HK-2 (cell line): ENCODE data around the gene PSENEN.

Experiments used
- DNase-seq: peaks from one replicate; pipeline ENCODE4 v3.0.0-alpha.2; 2018; ENCODE audit not compliant: unreplicated experiment

Gene PSENEN

DNA sequence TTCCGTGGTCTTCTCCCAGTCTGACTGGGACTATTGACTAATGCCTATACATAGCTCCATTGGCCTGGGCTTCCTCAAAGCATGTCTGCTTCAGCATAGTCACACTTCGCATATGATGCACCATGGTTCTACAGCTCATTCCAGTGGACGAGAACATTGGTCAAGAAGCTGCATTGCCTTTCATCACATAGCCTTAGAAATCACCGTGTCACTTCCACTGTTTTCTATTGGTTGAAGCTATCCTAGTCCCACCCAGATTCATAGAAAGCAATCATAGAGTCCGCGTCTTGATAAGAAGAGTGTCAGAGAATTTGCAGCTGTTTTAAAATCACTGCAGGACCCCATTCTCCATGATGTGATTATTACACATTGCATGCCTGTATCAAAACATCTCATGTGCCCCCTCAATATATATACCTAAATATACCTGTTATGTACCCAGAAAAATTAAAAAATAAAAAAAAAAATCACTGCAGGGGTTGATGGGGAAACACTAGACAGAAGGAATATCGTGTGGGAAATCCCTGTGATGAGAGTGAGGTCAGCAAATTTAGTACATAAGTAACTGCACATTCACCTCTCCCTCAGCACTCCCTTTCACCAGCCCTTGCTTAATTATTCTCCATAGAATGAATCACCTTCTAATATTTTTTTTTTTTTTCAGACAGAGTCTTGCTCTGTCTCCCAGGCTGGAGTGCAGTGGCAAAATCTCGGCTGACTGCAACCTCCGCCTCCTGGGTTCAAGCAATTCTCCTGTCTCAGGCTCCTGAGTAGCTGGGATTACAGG, 27.8 kb downstream of the PSENEN start:
- no peak for DNase-seq

DNA sequence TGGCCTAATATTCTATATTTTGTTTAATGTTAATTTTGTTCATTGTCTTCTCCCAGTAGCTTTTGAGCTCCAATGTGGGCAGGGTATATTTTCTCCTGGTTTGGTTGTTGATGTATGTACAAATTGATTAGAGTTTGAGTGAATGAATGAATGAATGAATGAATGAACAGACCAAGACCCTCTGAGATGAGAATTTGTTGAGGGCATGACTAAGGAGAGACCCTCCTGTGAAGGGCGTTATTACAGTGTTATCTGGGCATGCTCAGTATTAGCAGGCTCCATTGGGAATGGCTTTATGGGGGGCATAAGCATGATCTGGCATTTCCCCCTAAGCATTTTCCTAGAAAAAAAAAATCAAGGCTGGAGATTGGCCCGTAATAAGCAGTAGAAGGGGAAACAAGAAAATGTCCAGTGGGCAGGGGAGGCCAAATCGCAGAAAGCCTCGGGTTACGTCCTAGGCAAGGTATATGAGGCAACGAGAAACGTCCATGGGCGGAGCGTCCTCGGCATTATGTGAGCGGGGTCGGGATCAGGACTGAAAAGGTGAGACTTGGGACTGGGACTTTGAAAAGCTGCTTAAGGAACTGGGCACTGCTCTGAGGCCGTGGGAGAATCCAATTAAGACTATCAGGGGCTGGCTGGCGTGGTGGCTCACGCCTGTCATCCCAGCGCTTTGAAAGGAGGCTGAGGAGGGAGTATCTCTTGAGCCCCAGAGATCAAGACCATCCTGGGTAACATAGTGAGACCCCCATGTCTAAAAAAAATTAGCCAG, 29.0 kb downstream of the PSENEN start:
- DNase-seq: no peak

DNA sequence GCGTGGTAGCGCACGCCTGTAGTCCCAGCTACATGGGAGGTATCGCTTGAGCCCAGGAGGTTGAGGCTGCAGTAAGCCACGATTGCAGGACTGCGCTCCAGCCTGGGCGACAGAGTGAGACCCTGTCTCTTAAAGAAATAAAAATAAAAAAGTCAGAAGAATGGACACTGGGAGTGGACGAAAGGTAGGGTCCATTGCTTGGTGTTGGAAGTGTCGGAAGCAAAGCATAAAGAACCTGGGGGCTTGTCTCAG, 29.5 kb downstream of the PSENEN start:
- DNase-seq: no peak

DNA sequence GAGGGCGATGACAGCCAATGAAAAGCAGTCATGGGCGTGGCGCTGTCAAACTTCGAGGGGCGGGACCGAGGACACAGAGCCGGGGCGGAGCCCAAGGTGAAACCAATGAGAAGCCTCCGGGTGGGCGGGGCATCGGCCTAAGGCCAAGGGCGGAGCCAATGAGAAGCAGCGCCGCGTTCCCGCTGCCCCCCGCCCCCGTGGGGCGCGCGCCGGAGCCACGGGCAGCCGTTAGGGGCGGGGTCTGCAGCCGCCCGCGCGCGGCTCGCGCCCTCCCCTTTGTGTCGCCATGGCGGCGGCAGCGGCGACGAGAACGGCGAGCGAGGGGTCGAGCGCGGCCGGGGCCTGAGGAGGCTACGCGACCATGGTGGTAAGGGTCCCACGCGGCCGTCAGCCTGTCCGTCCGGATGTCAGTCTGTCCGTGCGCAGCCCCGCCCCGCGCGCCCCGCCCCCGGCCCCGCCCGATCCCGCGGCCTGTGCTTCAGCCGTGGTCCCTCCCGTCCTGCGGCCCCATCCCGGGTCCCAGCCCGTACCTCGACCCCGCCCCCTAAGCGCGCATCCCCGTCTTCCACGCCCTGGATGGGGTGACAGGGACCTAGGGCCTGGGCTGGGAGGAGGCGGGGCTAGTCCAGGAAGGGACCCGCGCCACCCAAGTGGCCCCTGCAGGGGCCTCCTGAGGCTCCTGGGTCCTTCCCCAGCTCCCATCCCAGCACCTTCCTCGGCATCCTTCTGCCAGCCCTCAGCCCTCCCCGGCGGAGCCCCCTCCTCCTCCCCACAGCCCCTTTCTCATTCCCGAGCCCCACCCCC, 30.0 kb downstream of the PSENEN start, which contains the start of gene ARHGAP33:
ARHGAP33 (plus strand) TSS at position 267 of the 804 bp plus-strand sequence; CDS start at position 362, 95 bp downstream.
- DNase-seq: peak; percentile 98

DNA sequence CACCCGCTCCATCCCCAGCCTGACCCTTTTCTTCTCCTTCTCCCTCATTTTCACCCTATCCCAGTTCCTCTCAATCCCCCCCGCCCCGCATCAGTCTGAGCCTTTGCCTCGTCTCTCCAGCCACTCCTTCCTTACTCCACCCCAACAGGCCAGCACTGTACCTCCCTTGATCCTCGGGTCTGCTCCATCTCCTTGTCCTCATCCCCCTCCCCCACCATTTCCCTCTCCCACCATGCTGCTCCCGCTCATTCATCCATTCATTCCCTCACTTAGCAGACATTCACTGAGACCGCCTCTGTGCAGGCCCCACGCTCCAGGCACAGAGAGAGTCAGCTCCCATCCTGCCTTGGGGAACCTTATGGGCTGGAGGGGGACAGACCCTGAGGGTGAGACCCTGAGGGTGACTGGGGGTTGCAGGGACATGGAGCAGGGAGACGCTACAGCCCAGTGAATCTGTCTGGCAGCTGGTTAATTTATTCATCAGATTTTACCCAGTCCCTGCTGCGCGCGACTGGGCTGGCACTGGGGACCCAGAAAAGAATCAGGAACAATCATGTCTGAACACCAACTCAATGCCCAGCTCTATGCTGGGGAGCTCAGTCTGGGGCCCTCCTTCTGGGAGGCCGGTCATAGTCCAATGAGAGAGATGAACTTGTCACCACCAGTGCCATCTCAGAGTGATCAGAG, 30.8 kb downstream of the PSENEN start:
- no peak for DNase-seq

DNA sequence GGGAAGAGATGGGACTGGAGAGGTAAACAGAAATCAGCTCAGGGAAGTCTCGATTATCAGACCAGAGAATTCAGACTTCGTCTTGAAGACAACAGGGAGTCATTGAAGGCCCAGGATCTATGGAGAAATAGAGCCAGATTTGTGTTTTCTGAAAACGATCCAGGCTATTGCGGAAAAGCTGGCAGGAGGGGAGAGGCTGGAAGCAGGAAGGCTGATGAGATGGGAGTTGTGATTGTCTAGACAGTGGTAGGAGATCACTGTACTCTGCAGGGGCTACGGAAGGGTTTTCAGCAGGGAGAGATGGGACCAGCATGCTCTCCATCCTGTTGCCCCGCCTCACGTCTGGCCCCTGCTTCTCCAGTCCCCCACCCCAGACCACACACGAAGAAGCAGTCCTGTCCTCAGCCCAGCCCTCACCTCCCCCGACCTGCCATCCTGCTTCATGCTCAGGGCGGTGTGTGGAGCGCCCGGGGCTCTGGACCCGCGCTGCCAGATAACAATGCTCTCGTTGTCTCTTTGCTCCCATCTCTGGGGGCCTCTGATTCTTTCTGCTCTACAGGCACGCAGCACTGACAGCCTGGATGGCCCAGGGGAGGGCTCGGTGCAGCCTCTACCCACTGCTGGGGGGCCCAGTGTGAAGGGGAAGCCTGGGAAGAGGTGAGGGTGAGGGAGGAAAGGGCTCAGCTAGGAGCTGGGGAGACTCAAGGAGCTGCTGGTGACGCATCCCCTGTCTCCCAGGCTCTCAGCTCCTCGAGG, 31.8 kb downstream of the PSENEN start:
- DNase-seq: no peak

DNA sequence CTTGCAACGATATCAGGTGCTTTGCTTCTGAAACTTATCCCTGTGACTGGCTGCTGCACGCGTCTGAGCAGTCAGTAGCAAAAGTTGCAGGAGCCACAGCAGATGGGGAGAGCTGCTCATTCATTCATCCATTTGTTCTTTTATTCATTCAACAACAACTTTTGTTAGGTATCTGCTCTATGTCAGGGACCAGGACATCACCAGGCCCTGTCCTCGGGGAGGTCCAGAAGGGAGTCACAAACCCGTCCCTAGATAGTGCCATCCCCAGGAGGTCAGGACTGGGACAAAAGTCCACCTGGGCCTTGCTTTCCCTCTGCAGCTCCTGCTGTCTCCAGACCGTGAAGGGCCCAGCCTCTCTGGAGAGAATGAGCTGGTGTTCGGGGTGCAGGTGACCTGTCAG, 32.5 kb downstream of the PSENEN start:
- no peak for DNase-seq

DNA sequence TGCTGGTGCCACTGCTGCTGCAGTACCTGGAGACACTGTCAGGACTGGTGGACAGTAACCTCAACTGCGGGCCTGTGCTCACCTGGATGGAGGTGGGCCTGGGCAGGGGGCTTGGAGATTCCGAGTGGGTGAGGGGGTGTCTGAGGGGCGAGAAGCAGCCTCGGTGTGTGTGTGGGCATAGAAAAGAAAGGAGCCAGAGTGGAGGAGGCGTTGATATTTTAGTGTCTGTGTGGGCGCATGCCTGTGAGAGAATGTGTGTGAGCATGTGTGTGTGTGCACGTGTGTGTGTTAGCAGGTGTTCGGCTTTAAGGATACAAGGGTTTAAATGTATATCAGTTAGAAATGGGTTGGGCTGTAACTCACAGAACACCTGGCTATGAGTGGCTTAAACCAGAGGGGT, 33.6 kb downstream of the PSENEN start:
- no peak for DNase-seq

DNA sequence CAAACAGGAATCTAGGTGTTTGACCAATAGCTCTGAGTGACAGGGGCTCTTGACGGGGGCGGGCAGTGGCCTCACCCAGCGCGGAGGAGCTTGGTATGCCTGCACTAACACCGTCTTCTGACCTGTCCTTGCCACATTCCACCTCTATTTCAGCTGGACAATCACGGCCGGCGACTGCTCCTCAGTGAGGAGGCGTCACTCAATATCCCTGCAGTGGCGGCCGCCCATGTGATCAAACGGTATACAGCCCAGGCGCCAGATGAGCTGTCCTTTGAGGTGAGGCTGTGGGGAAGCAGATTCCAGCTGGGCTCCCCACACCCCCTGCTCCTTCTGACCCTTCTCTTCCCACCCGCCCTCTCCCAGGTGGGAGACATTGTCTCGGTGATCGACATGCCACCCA, 34.6 kb downstream of the PSENEN start:
- no peak for DNase-seq

DNA sequence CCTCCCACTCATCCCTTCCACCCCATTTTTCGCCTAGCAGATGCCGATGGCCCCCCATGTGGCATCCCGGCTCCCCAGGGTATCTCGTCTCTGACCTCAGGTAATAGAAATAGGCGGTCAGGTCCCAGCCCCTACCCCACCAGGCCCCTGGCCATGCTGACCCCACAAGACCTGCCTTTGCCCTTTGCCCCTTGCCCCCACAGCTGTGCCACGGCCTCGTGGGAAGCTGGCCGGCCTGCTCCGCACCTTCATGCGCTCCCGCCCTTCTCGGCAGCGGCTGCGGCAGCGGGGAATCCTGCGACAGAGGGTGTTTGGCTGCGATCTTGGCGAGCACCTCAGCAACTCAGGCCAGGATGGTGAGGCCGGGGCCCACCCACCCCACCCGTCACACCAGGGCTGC, 35.3 kb downstream of the PSENEN start:
- DNase-seq: no peak

DNA sequence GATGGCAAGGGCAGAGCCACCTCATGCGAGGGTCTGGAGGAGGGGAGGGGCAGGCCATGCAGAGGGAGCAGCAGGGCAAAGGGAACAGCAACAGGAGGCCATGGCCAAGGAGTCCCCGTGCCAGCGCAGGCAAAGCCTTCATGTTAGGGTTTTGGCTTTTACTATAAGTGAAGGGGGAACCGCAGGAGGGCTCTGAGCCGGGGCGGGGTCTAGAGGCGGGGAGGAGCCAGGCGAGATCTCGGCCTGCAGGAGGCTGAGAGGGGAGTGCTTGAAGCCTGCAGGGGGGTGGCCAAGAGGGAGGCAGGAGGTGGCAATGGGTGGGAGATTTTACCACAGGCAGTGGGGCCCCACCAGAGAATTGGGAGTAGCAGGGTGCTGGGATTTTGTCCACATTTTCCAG, 36.2 kb downstream of the PSENEN start:
- no peak for DNase-seq

DNA sequence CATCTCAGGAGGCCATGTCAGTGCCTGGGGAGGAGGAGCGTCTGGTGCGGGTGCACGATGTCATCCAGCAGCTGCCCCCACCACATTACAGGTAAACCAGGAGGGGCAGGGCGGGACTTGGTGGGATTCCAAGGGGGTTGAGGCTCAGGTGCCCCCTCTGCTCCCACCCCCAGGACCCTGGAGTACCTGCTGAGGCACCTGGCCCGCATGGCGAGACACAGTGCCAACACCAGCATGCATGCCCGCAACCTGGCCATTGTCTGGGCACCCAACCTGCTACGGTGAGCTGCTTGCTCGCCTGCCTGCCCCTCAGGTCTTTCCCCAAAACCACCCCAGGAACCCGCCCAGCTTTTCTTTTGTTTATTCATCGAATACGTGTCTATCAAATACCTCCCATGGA, 37.1 kb downstream of the PSENEN start:
- DNase-seq: no peak

DNA sequence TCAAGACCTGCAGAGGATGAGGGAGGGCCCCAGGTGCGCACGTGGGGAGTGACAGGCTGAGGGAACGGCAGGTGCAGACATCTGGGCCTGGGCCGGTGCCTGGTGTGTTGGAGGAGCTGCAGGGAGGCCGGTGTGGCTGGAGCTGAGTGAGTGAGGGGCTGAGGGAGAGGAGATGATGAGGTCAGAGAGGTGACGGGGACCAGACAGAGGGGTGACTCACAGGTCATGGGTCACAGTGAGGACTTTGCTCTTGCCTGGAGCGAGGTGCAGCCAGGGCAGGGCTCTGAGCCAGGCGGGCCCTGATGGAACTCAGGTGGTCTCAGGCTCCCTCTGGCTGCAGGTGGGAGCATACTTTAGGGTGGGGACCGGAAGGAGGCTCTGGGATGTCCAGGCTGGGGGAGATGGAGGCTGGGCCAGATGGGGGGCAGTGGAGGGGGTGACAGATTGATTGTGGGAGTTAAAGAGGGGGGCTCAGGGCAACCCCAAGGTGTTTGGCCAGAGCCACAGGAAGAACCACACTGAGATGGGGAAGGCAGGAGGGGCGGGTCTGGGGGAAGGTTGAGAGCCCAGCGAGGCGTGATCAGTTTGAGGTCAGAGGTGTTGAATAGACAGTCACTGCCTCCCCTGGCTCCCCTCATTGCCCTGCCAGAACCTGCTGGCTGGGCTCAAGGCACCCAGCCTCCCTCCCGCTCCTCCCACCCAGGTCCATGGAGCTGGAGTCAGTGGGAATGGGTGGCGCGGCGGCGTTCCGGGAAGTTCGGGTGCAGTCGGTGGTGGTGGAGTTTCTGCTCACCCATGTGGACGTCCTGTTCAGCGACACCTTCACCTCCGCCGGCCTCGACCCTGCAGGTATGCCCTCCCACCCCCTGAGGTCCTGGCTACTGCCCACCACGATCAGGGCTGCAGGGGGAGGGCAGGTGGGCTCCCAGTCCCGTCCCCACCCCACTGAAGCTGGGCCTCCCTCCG, 38.3 kb downstream of the PSENEN start:
- DNase-seq: no peak

DNA sequence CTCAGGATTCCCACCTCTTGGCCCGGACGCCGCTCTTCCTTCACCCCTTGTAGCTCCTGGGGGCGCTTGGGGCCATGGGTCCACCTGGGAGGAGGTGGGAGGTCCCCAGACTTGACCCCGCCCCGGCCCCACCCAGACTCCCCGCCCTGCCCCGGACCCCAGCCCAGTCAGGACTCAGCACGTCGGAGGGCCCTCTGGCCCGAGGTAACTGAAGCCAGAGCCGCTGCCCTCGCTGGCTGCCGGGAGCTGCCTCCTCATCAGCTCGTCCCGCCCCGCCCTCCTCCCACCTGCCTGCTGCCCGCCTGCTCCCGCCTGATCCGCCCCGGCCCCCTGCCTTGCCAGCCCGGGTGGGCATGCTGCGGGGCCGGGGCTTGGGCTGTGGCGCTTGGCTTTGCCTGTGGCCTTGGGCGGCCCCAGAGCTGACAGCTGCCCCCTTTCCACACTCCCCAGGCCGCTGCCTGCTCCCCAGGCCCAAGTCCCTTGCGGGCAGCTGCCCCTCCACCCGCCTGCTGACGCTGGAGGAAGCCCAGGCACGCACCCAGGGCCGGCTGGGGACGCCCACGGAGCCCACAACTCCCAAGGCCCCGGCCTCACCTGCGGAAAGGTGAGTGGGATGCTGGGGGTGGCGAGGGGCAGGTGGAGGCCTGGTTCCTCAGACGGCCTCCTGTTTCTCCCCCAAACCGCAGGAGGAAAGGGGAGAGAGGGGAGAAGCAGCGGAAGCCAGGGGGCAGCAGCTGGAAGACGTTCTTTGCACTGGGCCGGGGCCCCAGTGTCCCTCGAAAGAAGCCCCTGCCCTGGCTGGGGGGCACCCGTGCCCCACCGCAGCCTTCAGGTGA, 39.3 kb downstream of the PSENEN start:
- DNase-seq: no peak

DNA sequence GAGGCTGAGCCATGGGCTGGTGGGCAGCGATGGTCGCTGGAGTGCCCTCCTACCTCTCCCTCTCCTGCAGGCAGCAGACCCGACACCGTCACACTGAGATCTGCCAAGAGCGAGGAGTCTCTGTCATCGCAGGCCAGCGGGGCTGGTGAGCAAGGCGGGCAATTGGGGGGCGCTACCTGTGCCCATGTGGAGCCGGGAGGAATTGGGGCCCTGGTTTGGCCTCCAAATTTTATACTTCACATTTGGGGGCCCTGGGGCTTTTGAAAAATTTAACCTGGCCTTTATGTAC, 39.8 kb downstream of the PSENEN start:
- DNase-seq: no peak

DNA sequence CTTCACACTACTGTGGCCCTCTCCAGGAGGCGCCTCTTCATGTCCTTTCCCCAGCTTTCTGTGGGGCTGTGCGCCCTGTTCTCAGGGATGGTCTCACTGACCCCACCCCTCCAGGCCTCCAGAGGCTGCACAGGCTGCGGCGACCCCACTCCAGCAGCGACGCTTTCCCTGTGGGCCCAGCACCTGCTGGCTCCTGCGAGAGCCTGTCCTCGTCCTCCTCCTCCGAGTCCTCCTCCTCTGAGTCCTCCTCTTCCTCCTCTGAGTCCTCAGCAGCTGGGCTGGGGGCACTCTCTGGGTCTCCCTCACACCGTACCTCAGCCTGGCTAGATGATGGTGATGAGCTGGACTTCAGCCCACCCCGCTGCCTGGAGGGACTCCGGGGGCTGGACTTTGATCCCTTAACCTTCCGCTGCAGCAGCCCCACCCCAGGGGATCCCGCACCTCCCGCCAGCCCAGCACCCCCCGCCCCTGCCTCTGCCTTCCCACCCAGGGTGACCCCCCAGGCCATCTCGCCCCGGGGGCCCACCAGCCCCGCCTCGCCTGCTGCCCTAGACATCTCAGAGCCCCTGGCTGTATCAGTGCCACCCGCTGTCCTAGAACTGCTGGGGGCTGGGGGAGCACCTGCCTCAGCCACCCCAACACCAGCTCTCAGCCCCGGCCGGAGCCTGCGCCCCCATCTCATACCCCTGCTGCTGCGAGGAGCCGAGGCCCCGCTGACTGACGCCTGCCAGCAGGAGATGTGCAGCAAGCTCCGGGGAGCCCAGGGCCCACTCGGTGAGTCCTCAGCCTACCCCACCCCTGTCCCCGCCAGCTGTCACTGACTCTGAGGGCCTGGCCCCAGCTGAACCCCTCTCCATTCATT, 41.1 kb downstream of the PSENEN start:
- no peak for DNase-seq

DNA sequence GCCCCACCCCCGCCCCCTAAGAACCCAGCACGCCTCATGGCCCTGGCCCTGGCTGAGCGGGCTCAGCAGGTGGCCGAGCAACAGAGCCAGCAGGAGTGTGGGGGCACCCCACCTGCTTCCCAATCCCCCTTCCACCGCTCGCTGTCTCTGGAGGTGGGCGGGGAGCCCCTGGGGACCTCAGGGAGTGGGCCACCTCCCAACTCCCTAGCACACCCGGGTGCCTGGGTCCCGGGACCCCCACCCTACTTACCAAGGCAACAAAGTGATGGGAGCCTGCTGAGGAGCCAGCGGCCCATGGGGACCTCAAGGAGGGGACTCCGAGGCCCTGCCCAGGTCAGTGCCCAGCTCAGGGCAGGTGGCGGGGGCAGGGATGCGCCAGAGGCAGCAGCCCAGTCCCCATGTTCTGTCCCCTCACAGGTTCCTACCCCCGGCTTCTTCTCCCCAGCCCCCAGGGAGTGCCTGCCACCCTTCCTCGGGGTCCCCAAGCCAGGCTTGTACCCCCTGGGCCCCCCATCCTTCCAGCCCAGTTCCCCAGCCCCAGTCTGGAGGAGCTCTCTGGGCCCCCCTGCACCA, 41.9 kb downstream of the PSENEN start:
- no peak for DNase-seq
